ENCODE data around the gene ME3. TPM values are rescaled to one million over a fixed set of nuclear protein-coding genes. Genes with fewer than 3 reads are reported as not detected.

Gene ME3
- total and polyA plus RNA-seq, 4 donors: 1.4 to 7.2 (median 2.3) TPM

DNA sequence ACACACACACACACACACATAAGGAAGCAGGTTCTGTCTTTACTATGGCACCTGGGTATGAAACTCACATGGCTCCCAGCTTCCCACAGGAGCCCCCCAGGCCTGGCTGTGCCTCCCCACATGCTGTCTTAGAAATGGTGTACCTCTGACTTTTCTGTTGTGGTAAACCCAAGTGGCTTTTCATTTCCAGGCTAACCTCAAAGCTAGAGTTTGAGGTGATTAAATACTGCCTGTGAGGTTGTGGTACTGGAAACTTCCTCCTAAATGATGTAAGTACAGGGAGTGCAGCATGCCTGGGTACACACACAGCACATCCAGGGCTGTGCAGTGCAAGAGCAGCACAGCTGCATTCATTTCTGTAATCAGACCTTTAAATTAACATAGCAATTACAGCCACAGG, 34.4 kb downstream of the ME3 start:
- H3K4me1 ChIP-seq (ENCODE audit: control insufficient read depth in 4 of 4, insufficient read depth in 4 of 4, low read length in 3 of 4): no peaks in the 10 kb centered on the region
- no peak overlapping the region for H3K4me3 ChIP-seq (ENCODE audit: low read depth in 1 of 3, low read length in 3 of 3)
- TF ChIP-seq, protein P1, sequence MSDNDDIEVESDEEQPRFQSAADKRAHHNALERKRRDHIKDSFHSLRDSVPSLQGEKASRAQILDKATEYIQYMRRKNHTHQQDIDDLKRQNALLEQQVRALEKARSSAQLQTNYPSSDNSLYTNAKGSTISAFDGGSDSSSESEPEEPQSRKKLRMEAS (IDR thresholded peaks at IDR 0.05): no peak
- no peak for TF ChIP-seq HNF4G (IDR thresholded peaks at IDR 0.05)
- TF ChIP-seq, protein P2, sequence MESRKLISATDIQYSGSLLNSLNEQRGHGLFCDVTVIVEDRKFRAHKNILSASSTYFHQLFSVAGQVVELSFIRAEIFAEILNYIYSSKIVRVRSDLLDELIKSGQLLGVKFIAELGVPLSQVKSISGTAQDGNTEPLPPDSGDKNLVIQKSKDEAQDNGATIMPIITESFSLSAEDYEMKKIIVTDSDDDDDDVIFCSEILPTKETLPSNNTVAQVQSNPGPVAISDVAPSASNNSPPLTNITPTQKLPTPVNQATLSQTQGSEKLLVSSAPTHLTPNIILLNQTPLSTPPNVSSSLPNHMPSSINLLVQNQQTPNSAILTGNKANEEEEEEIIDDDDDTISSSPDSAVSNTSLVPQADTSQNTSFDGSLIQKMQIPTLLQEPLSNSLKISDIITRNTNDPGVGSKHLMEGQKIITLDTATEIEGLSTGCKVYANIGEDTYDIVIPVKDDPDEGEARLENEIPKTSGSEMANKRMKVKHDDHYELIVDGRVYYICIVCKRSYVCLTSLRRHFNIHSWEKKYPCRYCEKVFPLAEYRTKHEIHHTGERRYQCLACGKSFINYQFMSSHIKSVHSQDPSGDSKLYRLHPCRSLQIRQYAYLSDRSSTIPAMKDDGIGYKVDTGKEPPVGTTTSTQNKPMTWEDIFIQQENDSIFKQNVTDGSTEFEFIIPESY (IDR thresholded peaks at IDR 0.05): no peak
- TF ChIP-seq JUND (IDR thresholded peaks at IDR 0.05): no peak
- TF ChIP-seq EGR1 (IDR thresholded peaks at IDR 0.05; ENCODE audit: low read depth in 2 of 2): no peak
- TF ChIP-seq YY1 (IDR thresholded peaks at IDR 0.05): no peak
- no peak for TF ChIP-seq HNF4A (conservative IDR thresholded peaks at IDR 0.05)
- TF ChIP-seq GABPA (IDR thresholded peaks at IDR 0.05 in 1 of 2, conservative IDR thresholded peaks at IDR 0.05 in 1 of 2): no peak
- no peak for TF ChIP-seq FOXA1 (IDR thresholded peaks at IDR 0.05)
- TF ChIP-seq TAF1 (conservative IDR thresholded peaks at IDR 0.05): no peak
- no peak for TF ChIP-seq NR2F2 (IDR thresholded peaks at IDR 0.05)
- TF ChIP-seq, protein P3, sequence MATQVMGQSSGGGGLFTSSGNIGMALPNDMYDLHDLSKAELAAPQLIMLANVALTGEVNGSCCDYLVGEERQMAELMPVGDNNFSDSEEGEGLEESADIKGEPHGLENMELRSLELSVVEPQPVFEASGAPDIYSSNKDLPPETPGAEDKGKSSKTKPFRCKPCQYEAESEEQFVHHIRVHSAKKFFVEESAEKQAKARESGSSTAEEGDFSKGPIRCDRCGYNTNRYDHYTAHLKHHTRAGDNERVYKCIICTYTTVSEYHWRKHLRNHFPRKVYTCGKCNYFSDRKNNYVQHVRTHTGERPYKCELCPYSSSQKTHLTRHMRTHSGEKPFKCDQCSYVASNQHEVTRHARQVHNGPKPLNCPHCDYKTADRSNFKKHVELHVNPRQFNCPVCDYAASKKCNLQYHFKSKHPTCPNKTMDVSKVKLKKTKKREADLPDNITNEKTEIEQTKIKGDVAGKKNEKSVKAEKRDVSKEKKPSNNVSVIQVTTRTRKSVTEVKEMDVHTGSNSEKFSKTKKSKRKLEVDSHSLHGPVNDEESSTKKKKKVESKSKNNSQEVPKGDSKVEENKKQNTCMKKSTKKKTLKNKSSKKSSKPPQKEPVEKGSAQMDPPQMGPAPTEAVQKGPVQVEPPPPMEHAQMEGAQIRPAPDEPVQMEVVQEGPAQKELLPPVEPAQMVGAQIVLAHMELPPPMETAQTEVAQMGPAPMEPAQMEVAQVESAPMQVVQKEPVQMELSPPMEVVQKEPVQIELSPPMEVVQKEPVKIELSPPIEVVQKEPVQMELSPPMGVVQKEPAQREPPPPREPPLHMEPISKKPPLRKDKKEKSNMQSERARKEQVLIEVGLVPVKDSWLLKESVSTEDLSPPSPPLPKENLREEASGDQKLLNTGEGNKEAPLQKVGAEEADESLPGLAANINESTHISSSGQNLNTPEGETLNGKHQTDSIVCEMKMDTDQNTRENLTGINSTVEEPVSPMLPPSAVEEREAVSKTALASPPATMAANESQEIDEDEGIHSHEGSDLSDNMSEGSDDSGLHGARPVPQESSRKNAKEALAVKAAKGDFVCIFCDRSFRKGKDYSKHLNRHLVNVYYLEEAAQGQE (IDR thresholded peaks at IDR 0.05): no peak
- TF ChIP-seq CTCF (IDR thresholded peaks at IDR 0.05; ENCODE audit: low read depth, low read length, missing input control): no peak
- no peak for TF ChIP-seq RXRA (IDR thresholded peaks at IDR 0.05)
- TF ChIP-seq SP1 (IDR thresholded peaks at IDR 0.05): no peak
- TF ChIP-seq RAD21 (IDR thresholded peaks at IDR 0.05): no peak
- no peak for TF ChIP-seq FOXA2 (IDR thresholded peaks at IDR 0.05)
- no peaks in the 10 kb centered on the region for H3K27me3 ChIP-seq (ENCODE audit: control insufficient read depth in 4 of 4, insufficient read depth in 4 of 4, low read length in 3 of 4)
- no peak for DNase-seq (ENCODE audit: low spot score)
- H3K9me3 ChIP-seq (ENCODE audit: control insufficient read depth in 4 of 4, low read length in 3 of 4): no peaks in the 10 kb centered on the region
- no peak overlapping the region for H3K27ac ChIP-seq (ENCODE audit: low read depth in 1 of 2, low read length in 2 of 2)
- H3K36me3 ChIP-seq (ENCODE audit: control insufficient read depth in 4 of 4, insufficient read depth in 3 of 4, low read depth in 1 of 4, low read length in 3 of 4): no peaks in the 10 kb centered on the region
- H3K9ac ChIP-seq (ENCODE audit: low read depth in 1 of 2, low read length in 2 of 2): no peak overlapping the region

DNA sequence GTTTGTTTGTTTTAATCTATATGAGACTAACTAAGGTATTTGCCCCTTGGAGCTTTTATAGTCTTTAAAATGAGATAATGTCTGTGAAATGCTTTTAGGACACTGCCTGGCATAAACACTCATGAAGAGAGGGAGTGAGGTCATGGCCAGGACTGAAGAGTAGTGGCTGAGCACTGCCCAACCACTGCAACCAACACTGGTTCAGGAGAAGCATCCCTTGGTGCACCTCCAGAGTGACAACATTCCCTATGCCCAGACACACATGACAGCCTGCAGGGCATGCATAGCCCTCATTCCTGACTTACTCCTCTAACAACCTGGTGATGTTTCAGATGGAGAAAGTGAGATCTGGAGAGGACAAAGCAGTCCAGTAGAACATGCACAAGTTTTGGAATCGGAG, 36.1 kb downstream of the ME3 start:
- Histone ChIP-seq H3K9ac (ENCODE audit: low read depth in 1 of 2, low read length in 2 of 2) (no peak overlapping the region), H3K27me3 (ENCODE audit: control insufficient read depth in 4 of 4, insufficient read depth in 4 of 4, low read length in 3 of 4) (no peaks in the 10 kb centered on the region)
- WGBS: 95% methylated on average over 1 of the region's 1 CpG

More for the DNA sequence above, 36.1 kb downstream of the ME3 start:
- no peak overlapping the region for H3K4me3 ChIP-seq (ENCODE audit: low read depth in 1 of 3, low read length in 3 of 3)
- no peak overlapping the region for H3K27ac ChIP-seq (ENCODE audit: low read depth in 1 of 2, low read length in 2 of 2)
- TF ChIP-seq NR2F2 (IDR thresholded peaks at IDR 0.05): no peak
- TF ChIP-seq, protein P3 (IDR thresholded peaks at IDR 0.05): no peak
- TF ChIP-seq TAF1 (conservative IDR thresholded peaks at IDR 0.05): no peak
- no peaks in the 10 kb centered on the region for H3K36me3 ChIP-seq (ENCODE audit: control insufficient read depth in 4 of 4, insufficient read depth in 3 of 4, low read depth in 1 of 4, low read length in 3 of 4)
- no peaks in the 10 kb centered on the region for H3K9me3 ChIP-seq (ENCODE audit: control insufficient read depth in 4 of 4, low read length in 3 of 4)
- no peaks in the 10 kb centered on the region for H3K4me1 ChIP-seq (ENCODE audit: control insufficient read depth in 4 of 4, insufficient read depth in 4 of 4, low read length in 3 of 4)
- DNase-seq (ENCODE audit: low spot score): no peak

Measured in liver (tissue), 9 donors.